Purkinje cell (primary cell): ENCODE measurements around the gene COL25A1. TPM values are rescaled to one million over a fixed set of nuclear protein-coding genes. Genes with fewer than 3 reads are reported as not detected.

ENCODE experiments used
- polyA plus RNA-seq: library from polyadenylated mRNA; unstranded; fragments of >200 nt; fragmentation: Nextera tagmentation; gene quantifications from 2 replicates; pipeline ENCODE4 v1.2.1, GENCODE V29; 2014

COL25A1 gene
- polyA plus RNA-seq: 1.0 and 1.5 TPM in 2 replicates

DNA sequence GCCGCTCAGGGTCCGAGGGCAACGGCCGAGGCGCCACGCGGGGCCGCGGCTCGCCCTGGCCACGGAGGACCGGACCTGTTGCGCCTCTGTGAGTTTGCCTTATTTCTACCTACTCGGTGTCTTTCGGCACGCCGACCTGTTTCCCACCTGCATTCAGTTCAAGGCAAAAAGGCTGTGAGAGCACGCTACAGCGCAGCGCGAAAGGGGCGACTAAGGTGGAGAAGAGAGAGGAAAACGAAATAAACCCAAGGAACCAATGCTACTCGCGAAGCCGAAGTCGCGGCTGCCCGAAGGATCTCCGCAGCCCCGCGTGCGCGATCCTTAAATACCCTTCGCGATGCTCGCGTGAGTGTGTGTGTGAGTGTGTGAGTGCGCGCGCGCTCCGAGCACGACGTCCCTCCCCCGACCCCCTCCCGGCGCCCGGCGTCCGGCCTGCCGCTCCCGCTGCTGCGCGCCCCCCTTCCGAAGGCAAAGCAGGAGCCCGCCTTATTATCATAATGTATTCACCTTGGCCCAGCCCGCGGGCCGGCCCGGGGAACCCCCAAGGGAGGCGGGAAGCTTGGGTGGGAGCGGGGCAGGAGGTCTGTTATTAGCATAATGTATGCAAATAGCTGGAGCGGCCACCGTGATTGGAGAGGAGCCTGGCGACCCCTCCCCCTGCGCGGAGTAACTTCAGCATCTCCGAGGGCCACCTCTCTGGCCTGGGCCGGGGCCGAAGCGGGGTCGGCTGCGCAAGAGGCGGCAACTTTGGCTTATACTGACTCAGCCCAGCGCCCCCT is at the start of gene COL25A1:
COL25A1 (minus strand) TSS at position 298 of the 779 bp plus-strand sequence.

DNA sequence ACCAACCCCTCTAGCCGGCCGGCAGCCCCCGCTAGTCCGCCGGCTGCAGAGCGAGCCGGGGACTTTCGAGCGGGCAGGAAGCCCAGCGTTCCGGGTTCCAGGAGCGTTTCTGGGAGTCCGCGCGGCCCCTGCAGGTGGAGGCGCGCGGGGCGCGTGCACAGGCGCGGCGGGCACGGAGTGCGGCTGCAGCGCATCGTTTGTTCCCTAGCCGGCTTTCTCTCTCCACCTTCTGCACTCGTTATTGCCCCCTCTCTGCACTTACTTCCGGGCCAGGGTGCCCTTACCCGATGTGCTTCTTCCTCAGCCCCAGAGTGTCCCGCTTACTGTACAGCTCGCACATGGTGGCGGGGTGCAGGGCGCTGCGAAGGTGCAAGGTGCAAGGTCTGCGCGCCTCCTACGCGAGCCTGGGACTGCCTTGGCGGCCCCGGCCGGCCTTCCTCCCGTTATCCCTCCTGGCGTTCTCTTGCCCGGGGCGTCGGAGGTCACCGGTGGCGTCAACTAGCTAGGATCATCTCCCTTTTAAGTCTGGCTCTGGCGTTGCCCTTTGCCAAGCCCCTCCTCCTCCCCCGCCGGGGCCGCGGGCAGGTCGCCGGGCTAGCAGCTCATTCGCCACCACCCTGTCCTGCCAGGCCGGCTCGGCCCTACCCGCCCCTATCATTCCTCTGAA is 539.8 kb downstream of the COL25A1 start, which contains the start of gene ETNPPL:
ETNPPL (minus strand) TSS at position 495 of the 667 bp plus-strand sequence; CDS start at position 340, 155 bp downstream.

Other genes starting within 250 kb of the COL25A1 start
- gene SEC24B, start 131.2 kb upstream of the COL25A1 start, polyA plus RNA-seq: 25.8 TPM in 2 replicates